ENCODE measurements around the gene EPS8.
"Not testable (repeated sequence)": the region's sequence is repeated elsewhere in the genome, so short reads cannot be mapped to it uniquely, and the experiment has no call there.

EPS8 gene

DNA sequence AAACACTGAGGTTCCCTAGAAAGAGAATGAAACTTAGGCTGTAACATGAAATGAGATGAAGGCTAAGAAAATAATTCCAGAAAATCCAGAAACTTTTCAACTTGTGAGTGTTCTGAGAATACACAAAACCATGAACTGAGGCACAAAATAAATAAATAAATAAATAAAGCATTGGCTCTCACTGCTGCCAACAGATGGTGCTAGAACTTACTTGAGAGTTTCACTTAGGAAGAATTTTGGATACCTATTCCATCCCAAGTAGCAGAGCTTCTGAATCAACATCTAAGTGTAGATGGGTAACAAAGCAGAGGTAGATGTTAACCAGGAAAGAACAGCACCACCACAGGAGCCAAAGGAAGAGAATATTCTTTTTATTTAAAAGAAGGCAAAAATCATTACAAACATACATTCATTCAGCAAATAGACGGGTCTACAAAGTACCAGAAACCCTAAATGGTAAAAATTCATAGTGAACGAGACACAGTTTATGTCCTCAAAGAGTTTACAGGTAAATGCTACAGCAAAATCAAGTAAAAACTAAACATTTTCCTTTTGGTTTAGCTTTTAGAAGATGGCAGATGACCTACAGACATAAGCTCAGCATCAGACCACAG, 16.7 kb downstream of the EPS8 start:
- H3K4me1 ChIP-seq (ENCODE audit: control insufficient read depth, insufficient read depth, low read length): peaks cover 9% of the 10 kb centered on the region
- no peaks in the 10 kb centered on the region for H3K9me3 ChIP-seq (ENCODE audit: control insufficient read depth, insufficient read depth, low read length)
- H3K27me3 ChIP-seq (ENCODE audit: control insufficient read depth, insufficient read depth, low read length): no peaks in the 10 kb centered on the region
- no peaks in the 10 kb centered on the region for H3K36me3 ChIP-seq (ENCODE audit: control insufficient read depth, insufficient read depth, low read length)
- no peak overlapping the region for H3K4me3 ChIP-seq (ENCODE audit: low read depth, low read length)
- H3K9ac ChIP-seq (ENCODE audit: low read depth, low read length): no peak overlapping the region

DNA sequence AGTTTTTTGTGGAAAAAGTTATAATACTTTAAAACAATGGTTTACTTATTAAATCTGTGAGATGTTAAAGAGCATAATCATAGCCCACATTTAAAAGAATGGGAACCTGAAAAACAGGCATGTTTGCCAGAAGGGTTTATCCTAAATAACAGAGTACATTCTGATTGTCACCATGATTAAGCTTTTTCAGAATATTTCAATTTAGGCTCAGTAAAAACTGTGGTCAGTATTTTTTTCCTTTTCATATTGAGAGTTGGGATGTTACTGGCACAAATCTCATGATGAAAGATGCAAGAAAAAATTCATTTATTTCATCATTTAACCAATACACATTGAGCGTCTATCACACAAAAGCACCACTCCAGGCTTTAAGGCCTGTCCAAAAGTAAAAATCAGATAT, 18.6 kb downstream of the EPS8 start:
- no peak overlapping the region for H3K9ac ChIP-seq (ENCODE audit: low read depth, low read length)
- H3K27me3 ChIP-seq (ENCODE audit: control insufficient read depth, insufficient read depth, low read length): no peaks in the 10 kb centered on the region
- peaks cover 9% of the 10 kb centered on the region for H3K4me1 ChIP-seq (ENCODE audit: control insufficient read depth, insufficient read depth, low read length)
- no peak overlapping the region for H3K4me3 ChIP-seq (ENCODE audit: low read depth, low read length)
- H3K9me3 ChIP-seq (ENCODE audit: control insufficient read depth, insufficient read depth, low read length): no peaks in the 10 kb centered on the region
- H3K36me3 ChIP-seq (ENCODE audit: control insufficient read depth, insufficient read depth, low read length): no peaks in the 10 kb centered on the region

DNA sequence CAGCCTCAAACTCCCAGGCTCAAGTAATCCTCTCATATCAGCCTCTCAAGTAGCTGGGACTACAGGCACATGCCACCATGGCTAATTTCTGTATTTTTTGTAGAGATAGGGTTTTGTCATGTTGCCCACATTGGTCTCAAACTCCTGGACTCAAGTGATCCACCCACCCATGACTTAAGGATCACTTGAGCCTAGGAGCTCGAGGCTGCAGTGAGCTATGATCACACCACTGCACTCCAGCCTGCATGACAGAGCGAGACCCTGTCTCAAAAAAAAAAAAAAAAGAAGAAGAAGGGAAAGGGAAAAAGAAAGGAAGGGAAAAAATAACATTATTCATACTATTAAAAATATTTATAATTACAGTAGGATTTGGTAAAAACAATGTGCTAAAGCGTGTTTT, 19.2 kb downstream of the EPS8 start:
- Histone ChIP-seq H3K4me3 (ENCODE audit: low read depth, low read length) (no peak overlapping the region), H3K27me3 (ENCODE audit: control insufficient read depth, insufficient read depth, low read length) (no peaks in the 10 kb centered on the region), H3K9me3 (ENCODE audit: control insufficient read depth, insufficient read depth, low read length) (no peaks in the 10 kb centered on the region), H3K36me3 (ENCODE audit: control insufficient read depth, insufficient read depth, low read length) (no peaks in the 10 kb centered on the region), H3K4me1 (ENCODE audit: control insufficient read depth, insufficient read depth, low read length) (peaks cover 9% of the 10 kb centered on the region), H3K9ac (ENCODE audit: low read depth, low read length) (no peak overlapping the region)

DNA sequence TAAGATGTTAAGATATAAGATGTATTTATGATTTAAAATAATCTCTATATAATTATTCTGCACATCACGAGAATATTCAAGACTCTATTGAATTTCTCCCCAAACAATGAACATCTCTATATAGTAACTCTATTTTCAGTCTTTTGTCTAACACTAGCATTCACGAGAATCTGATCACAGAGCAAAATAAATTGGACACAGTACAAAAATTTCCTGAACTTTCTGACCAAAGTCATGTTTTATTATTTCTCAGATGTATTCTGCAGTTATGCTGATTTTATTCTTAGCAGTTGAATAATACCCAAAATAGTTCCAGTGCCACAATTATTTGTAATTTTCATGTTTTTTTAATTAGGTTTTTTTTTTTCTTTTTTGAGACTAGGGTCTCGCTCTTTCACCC, 19.6 kb downstream of the EPS8 start:
- no peaks in the 10 kb centered on the region for H3K27me3 ChIP-seq (ENCODE audit: control insufficient read depth, insufficient read depth, low read length)
- H3K36me3 ChIP-seq (ENCODE audit: control insufficient read depth, insufficient read depth, low read length): no peaks in the 10 kb centered on the region
- no peak overlapping the region for H3K4me3 ChIP-seq (ENCODE audit: low read depth, low read length)
- peaks cover 9% of the 10 kb centered on the region for H3K4me1 ChIP-seq (ENCODE audit: control insufficient read depth, insufficient read depth, low read length)
- no peaks in the 10 kb centered on the region for H3K9me3 ChIP-seq (ENCODE audit: control insufficient read depth, insufficient read depth, low read length)
- H3K9ac ChIP-seq (ENCODE audit: low read depth, low read length): no peak overlapping the region

DNA sequence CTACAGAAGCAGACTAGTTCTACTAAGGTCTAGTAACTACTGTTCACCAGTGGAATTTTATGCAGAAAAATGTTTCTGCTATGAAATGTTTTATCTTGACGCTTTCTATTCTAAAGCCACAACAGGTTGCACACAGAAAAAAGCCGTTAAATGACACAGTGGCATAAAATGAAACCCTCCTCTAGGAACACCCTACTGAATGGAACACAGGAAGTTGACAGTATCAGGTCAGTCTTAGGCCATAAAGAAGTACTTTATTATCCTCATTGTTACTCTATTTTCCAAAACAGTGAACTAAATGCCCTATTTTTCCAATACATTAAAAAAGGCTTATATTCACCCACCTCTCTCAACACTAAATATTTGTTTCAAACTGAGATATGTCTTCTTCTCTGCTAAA, 21.9 kb downstream of the EPS8 start:
- Histone ChIP-seq H3K36me3 (ENCODE audit: control insufficient read depth, insufficient read depth, low read length) (no peaks in the 10 kb centered on the region), H3K27me3 (ENCODE audit: control insufficient read depth, insufficient read depth, low read length) (no peaks in the 10 kb centered on the region), H3K4me1 (ENCODE audit: control insufficient read depth, insufficient read depth, low read length) (peaks cover 9% of the 10 kb centered on the region), H3K4me3 (ENCODE audit: low read depth, low read length) (no peak overlapping the region), H3K9ac (ENCODE audit: low read depth, low read length) (no peak overlapping the region), H3K9me3 (ENCODE audit: control insufficient read depth, insufficient read depth, low read length) (no peaks in the 10 kb centered on the region)

DNA sequence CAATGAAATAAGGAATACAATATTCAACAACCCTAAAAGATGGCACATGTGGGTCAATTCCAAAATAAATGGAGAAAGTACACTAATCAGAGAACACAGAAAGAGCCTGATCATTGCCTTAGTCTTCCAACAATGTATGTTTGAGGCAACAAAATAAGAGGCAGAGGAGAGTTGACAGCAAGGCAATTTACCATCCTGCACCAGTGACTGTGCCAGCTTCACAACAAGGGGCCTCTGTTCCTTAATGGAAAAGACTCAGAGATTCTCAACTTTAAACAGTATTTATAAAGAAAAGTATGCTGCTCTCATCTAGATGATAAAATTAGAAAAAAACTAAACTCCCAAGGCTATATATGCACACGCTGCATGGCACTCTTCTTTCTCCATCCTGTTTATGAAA, 25.9 kb downstream of the EPS8 start:
- Histone ChIP-seq H3K9me3 (ENCODE audit: control insufficient read depth, insufficient read depth, low read length) (no peaks in the 10 kb centered on the region), H3K9ac (ENCODE audit: low read depth, low read length) (no peak overlapping the region), H3K27me3 (ENCODE audit: control insufficient read depth, insufficient read depth, low read length) (no peaks in the 10 kb centered on the region), H3K36me3 (ENCODE audit: control insufficient read depth, insufficient read depth, low read length) (no peaks in the 10 kb centered on the region), H3K4me3 (ENCODE audit: low read depth, low read length) (no peak overlapping the region), H3K4me1 (ENCODE audit: control insufficient read depth, insufficient read depth, low read length) (no peaks in the 10 kb centered on the region)

DNA sequence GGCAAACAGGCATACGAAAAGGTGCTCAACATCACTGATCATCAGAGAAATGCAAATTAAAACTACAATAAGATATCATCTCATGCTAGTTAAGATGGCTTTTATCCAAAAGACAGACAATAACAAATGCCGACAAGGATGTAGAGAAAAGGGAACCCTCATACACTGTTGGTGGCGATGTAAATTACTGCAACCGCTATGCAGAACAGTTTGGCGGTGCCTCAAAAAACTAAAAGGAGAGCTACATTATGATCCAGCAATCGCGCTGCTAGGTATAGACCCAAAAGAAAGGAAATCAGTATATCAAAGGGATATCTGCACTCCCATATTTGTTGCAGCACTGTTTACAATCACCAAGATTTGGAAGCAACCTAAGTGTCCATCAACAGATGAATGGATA, 27.0 kb downstream of the EPS8 start:
- H3K4me3 ChIP-seq (ENCODE audit: low read depth, low read length); H3K36me3 ChIP-seq (ENCODE audit: control insufficient read depth, insufficient read depth, low read length); H3K9me3 ChIP-seq (ENCODE audit: control insufficient read depth, insufficient read depth, low read length); H3K9ac ChIP-seq (ENCODE audit: low read depth, low read length); H3K27me3 ChIP-seq (ENCODE audit: control insufficient read depth, insufficient read depth, low read length); H3K4me1 ChIP-seq (ENCODE audit: control insufficient read depth, insufficient read depth, low read length): not testable (repeated sequence)

DNA sequence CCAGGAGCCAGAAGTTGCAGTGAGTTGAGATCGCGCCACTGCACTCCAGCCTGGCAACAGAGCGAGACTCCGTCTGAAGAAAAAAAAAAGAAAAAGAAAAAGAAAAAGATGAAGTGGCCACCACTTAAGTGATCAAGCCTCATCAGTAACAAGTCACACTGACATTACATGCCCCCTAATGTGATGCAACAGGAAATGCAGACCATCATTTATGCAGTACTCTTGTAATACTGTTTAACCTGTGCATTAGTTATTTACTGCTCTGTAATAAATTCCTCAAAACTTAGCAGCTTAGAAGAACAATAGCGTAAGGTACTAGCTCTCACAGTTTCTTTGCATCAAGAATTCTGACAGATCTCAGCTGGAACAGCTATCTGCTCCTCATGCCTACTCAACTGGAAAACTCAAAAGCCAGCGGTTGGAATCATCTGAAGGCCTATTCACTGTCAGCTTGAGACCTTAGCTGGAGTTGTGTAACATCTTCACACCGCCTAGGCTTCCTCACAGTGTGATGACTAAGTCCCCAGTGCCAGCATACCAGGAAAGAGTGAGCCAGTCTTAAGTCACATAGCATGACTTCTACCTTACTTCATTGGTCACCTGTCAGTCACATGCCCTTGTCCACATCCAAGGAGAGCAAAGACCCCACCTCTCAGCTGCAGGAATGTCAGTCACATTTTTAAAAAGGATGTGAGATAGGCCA, 31.5 kb downstream of the EPS8 start:
- H3K4me3 ChIP-seq (ENCODE audit: low read depth, low read length): no peak overlapping the region
- H3K4me1 ChIP-seq (ENCODE audit: control insufficient read depth, insufficient read depth, low read length): no peaks in the 10 kb centered on the region
- no peaks in the 10 kb centered on the region for H3K36me3 ChIP-seq (ENCODE audit: control insufficient read depth, insufficient read depth, low read length)
- no peak overlapping the region for H3K9ac ChIP-seq (ENCODE audit: low read depth, low read length)
- H3K9me3 ChIP-seq (ENCODE audit: control insufficient read depth, insufficient read depth, low read length): no peaks in the 10 kb centered on the region
- no peaks in the 10 kb centered on the region for H3K27me3 ChIP-seq (ENCODE audit: control insufficient read depth, insufficient read depth, low read length)

DNA sequence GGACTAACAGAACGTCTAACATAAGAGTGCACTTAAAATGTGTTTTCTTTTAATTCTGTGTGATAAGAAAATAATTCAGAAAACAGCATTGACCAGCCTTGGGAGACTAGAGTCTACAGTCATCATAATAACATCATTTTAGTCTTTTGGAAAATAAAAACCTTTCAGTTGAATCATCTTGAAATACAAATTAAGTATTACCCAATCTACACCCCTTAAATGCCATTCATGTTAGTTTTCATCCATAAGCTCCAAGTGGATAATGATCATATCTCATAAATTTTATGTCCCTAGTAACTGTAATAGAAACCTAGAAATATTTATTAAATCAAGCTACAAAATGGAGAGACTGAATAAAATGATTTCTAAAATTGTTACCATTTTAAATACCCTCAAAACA, 32.4 kb downstream of the EPS8 start:
- H3K9ac ChIP-seq (ENCODE audit: low read depth, low read length): no peak overlapping the region
- H3K4me3 ChIP-seq (ENCODE audit: low read depth, low read length): no peak overlapping the region
- no peaks in the 10 kb centered on the region for H3K36me3 ChIP-seq (ENCODE audit: control insufficient read depth, insufficient read depth, low read length)
- no peaks in the 10 kb centered on the region for H3K27me3 ChIP-seq (ENCODE audit: control insufficient read depth, insufficient read depth, low read length)
- H3K9me3 ChIP-seq (ENCODE audit: control insufficient read depth, insufficient read depth, low read length): no peaks in the 10 kb centered on the region
- H3K4me1 ChIP-seq (ENCODE audit: control insufficient read depth, insufficient read depth, low read length): no peaks in the 10 kb centered on the region

DNA sequence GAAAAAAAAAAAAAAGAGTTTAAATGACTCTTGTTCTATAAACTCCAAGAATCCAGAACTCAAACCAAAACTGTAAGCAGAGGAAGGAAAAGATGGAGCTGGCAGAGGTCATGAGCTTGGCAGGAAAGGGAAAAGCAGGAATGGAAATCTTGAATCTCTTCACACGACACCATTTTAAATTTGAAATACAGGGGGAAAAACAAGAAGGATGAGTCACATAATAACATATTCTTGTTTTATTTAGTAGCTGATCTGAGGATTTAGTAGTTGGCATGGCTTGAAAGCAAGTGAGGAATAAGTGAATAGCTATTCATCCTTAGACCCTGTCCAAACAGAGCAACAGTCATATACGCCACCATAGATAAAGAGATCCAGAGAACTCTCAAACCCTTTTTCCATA, 35.0 kb downstream of the EPS8 start:
- Histone ChIP-seq H3K36me3 (ENCODE audit: control insufficient read depth, insufficient read depth, low read length) (no peaks in the 10 kb centered on the region), H3K4me1 (ENCODE audit: control insufficient read depth, insufficient read depth, low read length) (no peaks in the 10 kb centered on the region), H3K9me3 (ENCODE audit: control insufficient read depth, insufficient read depth, low read length) (no peaks in the 10 kb centered on the region)

DNA sequence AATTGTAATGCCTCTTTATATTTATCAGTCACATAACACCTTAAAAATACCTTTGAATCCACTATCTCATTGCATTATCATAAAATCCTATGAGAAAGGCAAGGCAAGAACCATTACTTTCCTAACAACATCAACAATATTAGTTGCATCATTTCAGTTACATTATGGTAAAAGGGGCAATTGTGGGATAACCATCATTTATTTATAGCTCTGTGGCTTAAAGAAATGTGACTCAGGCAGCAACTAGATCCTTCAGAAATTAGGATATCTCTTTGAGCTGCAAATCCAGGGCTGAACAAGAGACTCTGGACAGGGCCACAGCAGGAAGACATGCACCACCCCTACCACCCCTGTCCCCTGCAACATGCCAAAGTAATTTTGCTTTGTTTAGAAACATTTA, 36.4 kb downstream of the EPS8 start:
- H3K4me1 ChIP-seq (ENCODE audit: control insufficient read depth, insufficient read depth, low read length): no peaks in the 10 kb centered on the region
- no peaks in the 10 kb centered on the region for H3K36me3 ChIP-seq (ENCODE audit: control insufficient read depth, insufficient read depth, low read length)
- no peak overlapping the region for H3K4me3 ChIP-seq (ENCODE audit: low read depth, low read length)
- H3K27me3 ChIP-seq (ENCODE audit: control insufficient read depth, insufficient read depth, low read length): no peaks in the 10 kb centered on the region
- H3K9ac ChIP-seq (ENCODE audit: low read depth, low read length): no peak overlapping the region
- no peaks in the 10 kb centered on the region for H3K9me3 ChIP-seq (ENCODE audit: control insufficient read depth, insufficient read depth, low read length)

More for the DNA sequence above, 35.0 kb downstream of the EPS8 start:
- H3K27me3 ChIP-seq (ENCODE audit: control insufficient read depth, insufficient read depth, low read length): no peaks in the 10 kb centered on the region
- no peak overlapping the region for H3K4me3 ChIP-seq (ENCODE audit: low read depth, low read length)
- H3K9ac ChIP-seq (ENCODE audit: low read depth, low read length): no peak overlapping the region

DNA sequence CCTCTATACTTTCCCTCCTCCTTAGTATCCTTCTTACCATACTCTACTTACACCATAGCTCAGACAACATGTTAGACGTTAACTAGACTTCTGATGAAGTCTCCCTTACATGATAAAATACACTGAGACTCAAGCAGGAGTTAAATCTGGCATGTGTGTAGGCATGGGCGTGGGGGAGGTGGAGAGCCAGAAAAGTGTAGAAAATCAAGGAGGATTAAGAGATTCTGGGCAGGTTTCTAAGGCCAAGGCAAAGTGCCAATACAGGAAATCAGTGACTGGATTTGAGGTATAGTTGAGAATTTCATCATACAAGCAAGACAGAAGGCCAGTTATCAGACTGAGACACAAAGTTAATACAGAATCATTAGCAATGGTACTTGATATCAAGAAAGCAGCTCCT, 37.4 kb downstream of the EPS8 start:
- H3K27me3 ChIP-seq (ENCODE audit: control insufficient read depth, insufficient read depth, low read length): no peaks in the 10 kb centered on the region
- no peaks in the 10 kb centered on the region for H3K9me3 ChIP-seq (ENCODE audit: control insufficient read depth, insufficient read depth, low read length)
- H3K4me1 ChIP-seq (ENCODE audit: control insufficient read depth, insufficient read depth, low read length): no peaks in the 10 kb centered on the region
- H3K9ac ChIP-seq (ENCODE audit: low read depth, low read length): no peak overlapping the region
- H3K36me3 ChIP-seq (ENCODE audit: control insufficient read depth, insufficient read depth, low read length): no peaks in the 10 kb centered on the region
- no peak overlapping the region for H3K4me3 ChIP-seq (ENCODE audit: low read depth, low read length)

Data from iPS-15b (cell line).